ENCODE data around the gene RIMS1. TPM values are rescaled to one million over a fixed set of nuclear protein-coding genes. Genes with fewer than 3 reads are reported as not detected.

The RIMS1 gene
- total and polyA plus RNA-seq, 2 of the 13 experiments (the other 11 are each of a cell fraction or from before 2014, with no cell fraction given) = not detected

GRCh38 chr6:71965404-71965803 is 79.1 kb downstream of the RIMS1 start:
- FAIRE-seq (no peak), DNase-seq (ENCODE audit: low spot score) (no peak), ATAC-seq (no peak)
- WGBS (ENCODE audit: low lambda C conversion rate) = 5% methylated on average over 7 of the region's 7 CpGs
- Histone ChIP-seq H4K20me1 (ENCODE audit: insufficient read depth, low read length) (no peaks in the 10 kb centered on the region), H3K4me3 (replicated peaks in 1 of 3; ENCODE audit: insufficient read depth in 1 of 3, low read depth in 2 of 3, low read length in 3 of 3) (no peak overlapping the region), H3K36me3 (replicated peaks in 1 of 2; ENCODE audit: control insufficient read depth in 1 of 2, insufficient read depth in 2 of 2, low read length in 2 of 2) (no peaks in the 10 kb centered on the region), H3K4me1 (ENCODE audit: insufficient read depth, low read length) (no peaks in the 10 kb centered on the region), H3K27me3 (ENCODE audit: control insufficient read depth in 1 of 2, insufficient read depth in 2 of 2, low read length in 2 of 2) (no peaks in the 10 kb centered on the region), H2AFZ (ENCODE audit: low read length) (no peak overlapping the region), H3K9me3 (ENCODE audit: low read length) (no peaks in the 10 kb centered on the region), H3K9ac (ENCODE audit: insufficient read depth, low read depth, low read length) (no peak overlapping the region), H3K79me2 (ENCODE audit: insufficient read depth, low read length) (no peaks in the 10 kb centered on the region), H3K27ac (ENCODE audit: extremely low read length, insufficient read depth, low read length) (no peak overlapping the region), H3K4me2 (ENCODE audit: low read depth, low read length) (no peak overlapping the region)
- BruUV-seq (replicated peaks) = no TSS peak
- CTCF ChIA-PET (ENCODE audit: low intra/inter-chr PET ratio, low total read pairs) = no interaction called here
- in situ Hi-C loops (cut with HindIII; ENCODE audit: extremely low pct_ligation_motif_present, low pct_unique_long_range_greater_than_20kb) = no loop called here
- intact Hi-C loops (cut with micrococcal nuclease; ENCODE audit: unreplicated experiment) = no loop called here
- POLR2A ChIA-PET = no interaction called here
- TF ChIP-seq PHF8 (CRISPR knock-in tag; IDR thresholded peaks at IDR 0.05) (no peak), MTF1 (CRISPR knock-in tag; IDR thresholded peaks at IDR 0.05) (no peak), THAP9 (CRISPR knock-in tag; IDR thresholded peaks at IDR 0.05; ENCODE audit: borderline replicate concordance) (no peak), SP2 (CRISPR knock-in tag; IDR thresholded peaks at IDR 0.05) (no peak), TEAD2 (CRISPR knock-in tag; IDR thresholded peaks at IDR 0.05) (no peak), ZNF124 (CRISPR knock-in tag; IDR thresholded peaks at IDR 0.05) (no peak), SP1 (IDR thresholded peaks at IDR 0.05) (no peak), SP1 (CRISPR knock-in tag; IDR thresholded peaks at IDR 0.05) (no peak)

- TF ChIP-seq ZSCAN29 (CRISPR knock-in tag; conservative IDR thresholded peaks at IDR 0.05) (no peak), CC2D1A (CRISPR knock-in tag; IDR thresholded peaks at IDR 0.05) (no peak), ZNF710 (CRISPR knock-in tag; IDR thresholded peaks at IDR 0.05; ENCODE audit: borderline replicate concordance) (no peak), GTF2F1 (IDR thresholded peaks at IDR 0.05; ENCODE audit: low read length) (no peak), ZNF768 (CRISPR knock-in tag; IDR thresholded peaks at IDR 0.05) (no peak), TSC22D2 (CRISPR knock-in tag; IDR thresholded peaks at IDR 0.05; ENCODE audit: borderline replicate concordance) (no peak)
- no peaks in the 10 kb centered on the region for H4K20me1 ChIP-seq (ENCODE audit: insufficient read depth, low read length)
- no peaks in the 10 kb centered on the region for H3K36me3 ChIP-seq (replicated peaks in 1 of 2; ENCODE audit: control insufficient read depth in 1 of 2, insufficient read depth in 2 of 2, low read length in 2 of 2)
- in situ Hi-C loops (cut with HindIII; ENCODE audit: extremely low pct_ligation_motif_present, low pct_unique_long_range_greater_than_20kb) (no loop called here), intact Hi-C loops (cut with micrococcal nuclease; ENCODE audit: unreplicated experiment) (no loop called here)
- WGBS (ENCODE audit: low lambda C conversion rate) = 5% methylated on average over 5 of the region's 5 CpGs
- no peak overlapping the region for H3K4me3 ChIP-seq (replicated peaks in 1 of 3; ENCODE audit: insufficient read depth in 1 of 3, low read depth in 2 of 3, low read length in 3 of 3)
- DNase-seq (ENCODE audit: low spot score) = no peak
- H3K9ac ChIP-seq (ENCODE audit: insufficient read depth, low read depth, low read length) = no peak overlapping the region
- BruUV-seq (replicated peaks) = no TSS peak
- H3K79me2 ChIP-seq (ENCODE audit: insufficient read depth, low read length) = no peaks in the 10 kb centered on the region
- no peak overlapping the region for H3K27ac ChIP-seq (ENCODE audit: extremely low read length, insufficient read depth, low read length)
- no peak for ATAC-seq
- H3K4me2 ChIP-seq (ENCODE audit: low read depth, low read length) = no peak overlapping the region
- ChIA-PET CTCF (ENCODE audit: low intra/inter-chr PET ratio, low total read pairs) (no interaction called here), POLR2A (no interaction called here)
- no peak for FAIRE-seq
- H3K4me1 ChIP-seq (ENCODE audit: insufficient read depth, low read length) = no peaks in the 10 kb centered on the region
- H3K27me3 ChIP-seq (ENCODE audit: control insufficient read depth in 1 of 2, insufficient read depth in 2 of 2, low read length in 2 of 2) = no peaks in the 10 kb centered on the region
- H3K9me3 ChIP-seq (ENCODE audit: low read length) = no peaks in the 10 kb centered on the region
- H2AFZ ChIP-seq (ENCODE audit: low read length) = no peak overlapping the region
Measured at GRCh38 chr6:71967436-71967835, 81.1 kb downstream of the RIMS1 start.

All from HepG2 (cell line).